ENCODE data around the gene ASPSCR1.

DNA sequence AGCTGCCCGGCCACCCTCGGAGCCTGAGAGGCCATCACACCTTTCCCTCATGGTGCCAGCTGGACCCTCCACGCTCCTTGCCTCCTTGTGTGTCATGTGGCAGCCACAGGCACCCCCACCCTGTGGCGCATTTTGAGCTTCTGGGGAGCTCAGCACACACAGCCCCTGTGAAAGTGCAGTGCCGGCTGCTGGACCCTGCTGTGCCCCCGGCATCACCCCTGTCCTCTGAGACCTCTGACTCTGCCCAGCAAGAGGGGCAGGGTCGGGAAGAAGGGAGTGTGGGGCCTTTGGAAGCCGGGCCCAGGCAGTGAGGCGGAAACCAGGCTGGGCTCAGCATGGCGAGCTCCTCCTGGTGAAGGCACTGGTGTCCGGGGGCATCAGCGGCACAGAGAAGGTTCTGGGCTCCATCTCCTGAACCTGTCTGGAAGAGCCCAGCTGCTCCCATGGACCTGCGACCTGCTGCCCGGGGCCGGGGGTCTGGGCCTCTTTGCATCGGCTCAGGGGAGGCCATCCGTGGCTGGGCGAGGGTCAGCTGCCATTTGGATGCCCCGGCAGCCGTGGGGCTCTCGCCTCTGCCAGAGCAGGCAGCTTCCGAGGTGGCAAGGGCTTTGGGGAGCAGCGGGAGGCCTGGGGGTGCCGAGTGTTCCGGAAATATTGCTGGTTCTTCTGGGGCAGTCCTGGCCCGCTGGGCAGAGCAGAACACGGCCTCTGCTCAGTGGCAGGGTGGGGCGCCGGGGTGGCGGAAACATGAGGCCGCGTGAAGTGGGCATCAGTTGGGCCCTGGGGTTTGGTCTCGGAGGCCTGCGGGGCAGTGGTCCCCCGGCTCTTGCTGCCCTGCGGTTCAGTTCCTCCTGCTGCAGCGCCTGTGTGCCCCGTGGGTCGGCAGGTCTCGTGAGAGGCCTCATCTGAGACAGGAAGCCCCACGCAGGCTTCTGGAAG lies 27.4 kb downstream of the ASPSCR1 start:
- TF ChIP-seq, protein P1, sequence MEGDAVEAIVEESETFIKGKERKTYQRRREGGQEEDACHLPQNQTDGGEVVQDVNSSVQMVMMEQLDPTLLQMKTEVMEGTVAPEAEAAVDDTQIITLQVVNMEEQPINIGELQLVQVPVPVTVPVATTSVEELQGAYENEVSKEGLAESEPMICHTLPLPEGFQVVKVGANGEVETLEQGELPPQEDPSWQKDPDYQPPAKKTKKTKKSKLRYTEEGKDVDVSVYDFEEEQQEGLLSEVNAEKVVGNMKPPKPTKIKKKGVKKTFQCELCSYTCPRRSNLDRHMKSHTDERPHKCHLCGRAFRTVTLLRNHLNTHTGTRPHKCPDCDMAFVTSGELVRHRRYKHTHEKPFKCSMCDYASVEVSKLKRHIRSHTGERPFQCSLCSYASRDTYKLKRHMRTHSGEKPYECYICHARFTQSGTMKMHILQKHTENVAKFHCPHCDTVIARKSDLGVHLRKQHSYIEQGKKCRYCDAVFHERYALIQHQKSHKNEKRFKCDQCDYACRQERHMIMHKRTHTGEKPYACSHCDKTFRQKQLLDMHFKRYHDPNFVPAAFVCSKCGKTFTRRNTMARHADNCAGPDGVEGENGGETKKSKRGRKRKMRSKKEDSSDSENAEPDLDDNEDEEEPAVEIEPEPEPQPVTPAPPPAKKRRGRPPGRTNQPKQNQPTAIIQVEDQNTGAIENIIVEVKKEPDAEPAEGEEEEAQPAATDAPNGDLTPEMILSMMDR (conservative IDR thresholded peaks at IDR 0.05; ENCODE audit: low read length): no peak
- no peak for TF ChIP-seq EZH2phosphoT487 (IDR thresholded peaks at IDR 0.05; ENCODE audit: borderline replicate concordance, low read depth, low read length)
